Measurements from ENCODE around the gene SIRT3.
"Not testable (repeated sequence)": the region's sequence is repeated elsewhere in the genome, so short reads cannot be mapped to it uniquely, and the experiment has no call there.

SIRT3 gene

DNA sequence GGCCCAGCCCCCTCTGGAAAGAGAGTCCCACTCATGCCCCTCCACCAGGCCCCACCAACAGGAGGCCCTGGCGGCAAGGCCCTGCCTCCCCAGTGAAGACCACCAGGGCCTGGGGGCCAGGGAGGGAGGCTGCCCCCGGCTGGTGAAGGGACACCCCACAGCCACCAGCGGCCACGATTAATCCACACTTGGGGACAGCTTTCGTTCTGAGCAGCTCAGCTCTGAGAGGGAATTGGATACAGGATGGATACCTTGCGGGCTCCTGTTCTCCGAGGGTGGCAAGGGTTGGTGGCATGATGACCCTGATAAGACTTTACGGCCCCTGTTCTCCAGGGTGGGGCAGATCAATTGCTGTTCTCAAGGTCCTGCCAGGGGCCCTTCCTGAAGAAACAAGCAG lies 35.2 kb upstream of the SIRT3 start:
- no peak overlapping the region for H3K23ac ChIP-seq (ENCODE audit: low read length)
- no peaks in the 10 kb centered on the region for H3K9me3 ChIP-seq (ENCODE audit: insufficient read depth, low read depth, low read length)
- H2AK5ac ChIP-seq (ENCODE audit: low read length), result no peak overlapping the region
- H3K79me1 ChIP-seq (ENCODE audit: low read length), result peaks cover 2% of the 10 kb centered on the region
- peaks cover 0 to 2% of the 10 kb centered on the region in 2 experiments for H3K4me1 ChIP-seq (ENCODE audit: control insufficient read depth in 1 of 2, insufficient read depth in 2 of 2, low read length in 2 of 2)
- no peak overlapping the region for H3K4me2 ChIP-seq (ENCODE audit: low read length)
- H2BK5ac ChIP-seq (ENCODE audit: low read depth, low read length, poor library complexity), result no peak overlapping the region
- no peaks in the 10 kb centered on the region for H3K79me2 ChIP-seq (ENCODE audit: control insufficient read depth, insufficient read depth, low read length, poor library complexity)
- peak overlapping the region; percentile 17 for H2AFZ ChIP-seq (ENCODE audit: insufficient read depth, low read length, poor library complexity)
- no peak overlapping the region for H4K12ac ChIP-seq (ENCODE audit: low read depth, low read length)
- H3K27me3 ChIP-seq (ENCODE audit: insufficient read depth, low read length), result no peaks in the 10 kb centered on the region
- no peak overlapping the region for H2BK120ac ChIP-seq (ENCODE audit: insufficient read depth, low read length, poor library complexity)
- no peak for DNase-seq
- H3K4ac ChIP-seq (ENCODE audit: low read depth, low read length), result no peak overlapping the region
- H4K8ac ChIP-seq (ENCODE audit: low read depth, low read length), result peak overlapping the region; percentile 53
- H4K91ac ChIP-seq (ENCODE audit: low read depth, low read length), result peak overlapping the region; percentile 66
- no peak overlapping the region for H3K4me3 ChIP-seq (ENCODE audit: low read depth, low read length)
- H2BK12ac ChIP-seq (ENCODE audit: low read length), result no peak overlapping the region
- H3K36me3 ChIP-seq (ENCODE audit: control insufficient read depth in 1 of 2, insufficient read depth in 2 of 2, low read length in 2 of 2), result no peaks in the 10 kb centered on the region
- H3K18ac ChIP-seq (ENCODE audit: low read length), result no peak overlapping the region
- no peak overlapping the region for H3K9ac ChIP-seq (ENCODE audit: low read length)
- no CpG with 5 or more reads among the region's 8 CpGs for WGBS (ENCODE audit: extremely low coverage, insufficient coverage, insufficient read length)
- peak overlapping the region; percentile 40 for H3K14ac ChIP-seq (ENCODE audit: low read length)
- H3K27ac ChIP-seq (ENCODE audit: low read depth, low read length), result no peak overlapping the region

DNA sequence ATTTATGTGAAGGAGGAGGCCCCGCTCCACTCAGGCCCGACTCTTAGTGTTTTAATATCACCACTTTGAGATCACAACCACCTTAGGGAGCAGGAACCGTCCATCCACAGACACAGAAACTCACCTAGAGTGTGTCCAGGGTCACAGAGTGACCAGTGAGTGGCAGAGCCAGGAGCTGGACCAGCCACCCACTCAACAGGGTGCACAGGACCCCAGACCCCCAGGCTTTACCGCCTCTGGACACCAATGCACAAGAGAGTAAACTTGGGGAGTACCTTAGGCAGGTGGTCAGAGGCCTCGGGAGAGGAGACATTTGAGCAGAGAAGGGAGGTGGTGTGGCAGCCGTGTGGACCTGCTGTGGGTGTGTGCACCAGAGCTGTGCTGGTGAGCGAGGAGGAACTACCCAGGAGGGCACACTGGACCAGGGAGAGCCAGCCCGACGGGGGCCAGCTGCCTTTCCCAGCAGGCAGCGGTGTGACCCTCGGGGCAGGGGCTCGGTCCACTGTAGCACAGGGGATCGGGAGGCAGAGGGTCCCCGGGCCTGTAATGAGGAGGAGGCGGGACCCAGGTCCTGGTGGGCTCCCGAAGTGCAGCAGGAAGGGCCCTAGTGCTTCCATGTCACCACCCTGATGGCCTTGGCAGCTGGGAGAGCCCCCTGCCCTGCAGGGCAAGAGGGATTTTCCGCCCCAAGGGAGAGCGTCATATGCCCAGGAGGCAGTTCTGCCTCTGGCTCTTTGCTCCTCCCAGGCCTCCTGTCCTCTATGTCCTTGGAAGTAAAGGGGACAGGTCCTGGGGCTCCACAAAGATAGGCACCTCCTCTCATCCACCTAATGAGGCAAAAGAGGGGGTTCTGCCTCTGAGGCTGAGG lies 34.5 kb upstream of the SIRT3 start:
- H3K4ac ChIP-seq (ENCODE audit: low read depth, low read length), result no peak overlapping the region
- H4K8ac ChIP-seq (ENCODE audit: low read depth, low read length), result peak overlapping the region; percentile 53
- no peaks in the 10 kb centered on the region for H3K9me3 ChIP-seq (ENCODE audit: insufficient read depth, low read depth, low read length)
- DNase-seq, result peak in 1 of 2 donors; percentile 21
- H3K79me1 ChIP-seq (ENCODE audit: low read length), result peaks cover 2% of the 10 kb centered on the region
- H2BK120ac ChIP-seq (ENCODE audit: insufficient read depth, low read length, poor library complexity), result no peak overlapping the region
- H2BK5ac ChIP-seq (ENCODE audit: low read depth, low read length, poor library complexity), result no peak overlapping the region
- no peak overlapping the region for H2AK5ac ChIP-seq (ENCODE audit: low read length)
- peak overlapping the region; percentile 17 for H2AFZ ChIP-seq (ENCODE audit: insufficient read depth, low read length, poor library complexity)
- WGBS (ENCODE audit: extremely low coverage, insufficient coverage, insufficient read length), result no CpG with 5 or more reads among the region's 18 CpGs
- no peak overlapping the region for H3K4me2 ChIP-seq (ENCODE audit: low read length)
- H3K18ac ChIP-seq (ENCODE audit: low read length), result no peak overlapping the region
- no peak overlapping the region for H2BK12ac ChIP-seq (ENCODE audit: low read length)
- no peak overlapping the region for H4K12ac ChIP-seq (ENCODE audit: low read depth, low read length)
- H3K4me3 ChIP-seq (ENCODE audit: low read depth, low read length), result no peak overlapping the region
- peak overlapping the region; percentile 40 for H3K14ac ChIP-seq (ENCODE audit: low read length)
- H4K91ac ChIP-seq (ENCODE audit: low read depth, low read length), result peak overlapping the region; percentile 66
- H3K27ac ChIP-seq (ENCODE audit: low read depth, low read length), result no peak overlapping the region
- no peaks in the 10 kb centered on the region for H3K27me3 ChIP-seq (ENCODE audit: insufficient read depth, low read length)
- H3K23ac ChIP-seq (ENCODE audit: low read length), result no peak overlapping the region
- H3K9ac ChIP-seq (ENCODE audit: low read length), result peak overlapping the region; percentile 12
- no peaks in the 10 kb centered on the region for H3K79me2 ChIP-seq (ENCODE audit: control insufficient read depth, insufficient read depth, low read length, poor library complexity)
- H3K4me1 ChIP-seq (ENCODE audit: control insufficient read depth in 1 of 2, insufficient read depth in 2 of 2, low read length in 2 of 2), result peaks cover 0 to 2% of the 10 kb centered on the region in 2 experiments
- H3K36me3 ChIP-seq (ENCODE audit: control insufficient read depth in 1 of 2, insufficient read depth in 2 of 2, low read length in 2 of 2), result no peaks in the 10 kb centered on the region

DNA sequence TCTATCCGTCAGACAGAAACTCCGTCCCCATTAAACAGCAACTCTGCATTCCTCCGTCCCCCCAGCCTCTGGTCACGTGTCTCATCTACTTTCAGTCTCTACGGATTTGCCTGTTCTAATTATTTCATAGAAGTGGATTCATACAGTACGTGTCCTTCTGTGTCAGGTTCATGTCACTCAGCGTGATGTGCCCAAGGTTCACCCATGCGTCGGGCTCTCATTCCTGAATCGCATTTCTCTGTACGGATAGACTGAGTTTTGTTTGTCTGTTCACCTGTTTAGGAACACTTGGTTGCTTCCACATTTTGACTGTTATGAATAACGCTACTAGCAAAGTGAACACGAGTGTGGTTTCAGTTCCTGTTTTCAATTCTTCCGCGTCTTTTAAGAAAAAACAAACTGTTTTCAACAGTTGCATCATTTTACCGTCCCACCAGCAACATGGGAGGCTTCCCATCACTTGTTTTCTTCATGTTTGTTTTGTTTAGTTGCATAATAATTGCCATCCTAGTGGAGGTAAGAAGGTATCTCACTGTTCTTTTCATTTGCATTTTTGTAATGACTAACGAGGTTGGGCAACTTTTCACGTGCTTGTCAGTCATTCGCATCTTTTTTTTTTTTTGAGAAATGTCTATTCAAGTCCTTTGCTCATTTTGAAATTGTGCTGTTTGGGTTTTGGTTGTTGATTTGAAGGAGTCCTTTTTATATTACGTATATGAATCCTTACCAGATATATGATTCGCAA lies 33.2 kb upstream of the SIRT3 start:
- H3K27me3 ChIP-seq (ENCODE audit: insufficient read depth, low read length), result no peaks in the 10 kb centered on the region
- H3K4ac ChIP-seq (ENCODE audit: low read depth, low read length), result no peak overlapping the region
- no peak overlapping the region for H4K12ac ChIP-seq (ENCODE audit: low read depth, low read length)
- H3K23ac ChIP-seq (ENCODE audit: low read length), result no peak overlapping the region
- WGBS (ENCODE audit: extremely low coverage, insufficient coverage, insufficient read length), result no CpG with 5 or more reads among the region's 21 CpGs
- no peak overlapping the region for H2BK120ac ChIP-seq (ENCODE audit: insufficient read depth, low read length, poor library complexity)
- no peak overlapping the region for H2BK12ac ChIP-seq (ENCODE audit: low read length)
- peaks cover 2% of the 10 kb centered on the region for H3K79me1 ChIP-seq (ENCODE audit: low read length)
- no peak overlapping the region for H2AFZ ChIP-seq (ENCODE audit: insufficient read depth, low read length, poor library complexity)
- H3K14ac ChIP-seq (ENCODE audit: low read length), result no peak overlapping the region
- H3K9me3 ChIP-seq (ENCODE audit: insufficient read depth, low read depth, low read length), result no peaks in the 10 kb centered on the region
- H2BK5ac ChIP-seq (ENCODE audit: low read depth, low read length, poor library complexity), result no peak overlapping the region
- H4K8ac ChIP-seq (ENCODE audit: low read depth, low read length), result no peak overlapping the region
- H3K4me2 ChIP-seq (ENCODE audit: low read length), result no peak overlapping the region
- no peak overlapping the region for H4K91ac ChIP-seq (ENCODE audit: low read depth, low read length)
- no peaks in the 10 kb centered on the region for H3K36me3 ChIP-seq (ENCODE audit: control insufficient read depth in 1 of 2, insufficient read depth in 2 of 2, low read length in 2 of 2)
- no peak overlapping the region for H2AK5ac ChIP-seq (ENCODE audit: low read length)
- no peak overlapping the region for H3K9ac ChIP-seq (ENCODE audit: low read length)
- H3K4me1 ChIP-seq (ENCODE audit: control insufficient read depth in 1 of 2, insufficient read depth in 2 of 2, low read length in 2 of 2), result peaks cover 0 to 2% of the 10 kb centered on the region in 2 experiments
- no peak overlapping the region for H3K4me3 ChIP-seq (ENCODE audit: low read depth, low read length)
- no peak overlapping the region for H3K27ac ChIP-seq (ENCODE audit: low read depth, low read length)
- no peaks in the 10 kb centered on the region for H3K79me2 ChIP-seq (ENCODE audit: control insufficient read depth, insufficient read depth, low read length, poor library complexity)
- H3K18ac ChIP-seq (ENCODE audit: low read length), result no peak overlapping the region
- DNase-seq, result peak; percentile 58 to 91

DNA sequence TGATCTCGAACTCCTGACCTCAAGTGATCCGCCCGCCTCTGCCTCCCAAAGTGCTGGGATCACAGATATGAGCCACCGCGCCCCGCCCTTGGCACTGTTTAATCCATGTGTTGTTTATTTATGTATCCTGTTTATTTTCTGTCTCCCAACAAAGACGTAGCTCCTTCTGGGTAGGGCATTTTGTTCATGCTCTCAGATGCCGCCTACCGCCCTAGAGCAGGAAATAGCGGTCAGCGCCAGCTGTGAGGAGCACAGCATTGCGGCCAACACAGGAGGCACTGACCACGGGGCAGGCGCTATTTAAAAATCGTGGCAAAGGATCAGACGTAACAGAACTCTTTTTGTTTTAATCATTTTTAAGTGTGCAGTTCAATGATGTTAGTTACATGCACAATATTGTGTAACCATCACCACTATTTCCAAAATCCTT lies 32.6 kb upstream of the SIRT3 start:
- H2BK5ac ChIP-seq (ENCODE audit: low read depth, low read length, poor library complexity); H4K12ac ChIP-seq (ENCODE audit: low read depth, low read length); H4K8ac ChIP-seq (ENCODE audit: low read depth, low read length); H3K14ac ChIP-seq (ENCODE audit: low read length); H3K9me3 ChIP-seq (ENCODE audit: insufficient read depth, low read depth, low read length); H3K27me3 ChIP-seq (ENCODE audit: insufficient read depth, low read length); H4K91ac ChIP-seq (ENCODE audit: low read depth, low read length); H3K4me1 ChIP-seq (ENCODE audit: control insufficient read depth in 1 of 2, insufficient read depth in 2 of 2, low read length in 2 of 2); H3K79me2 ChIP-seq (ENCODE audit: control insufficient read depth, insufficient read depth, low read length, poor library complexity); H3K27ac ChIP-seq (ENCODE audit: low read depth, low read length); H2BK12ac ChIP-seq (ENCODE audit: low read length); H3K18ac ChIP-seq (ENCODE audit: low read length); H3K23ac ChIP-seq (ENCODE audit: low read length); H2BK120ac ChIP-seq (ENCODE audit: insufficient read depth, low read length, poor library complexity); H3K4ac ChIP-seq (ENCODE audit: low read depth, low read length); H2AFZ ChIP-seq (ENCODE audit: insufficient read depth, low read length, poor library complexity); H3K4me2 ChIP-seq (ENCODE audit: low read length); H2AK5ac ChIP-seq (ENCODE audit: low read length); H3K4me3 ChIP-seq (ENCODE audit: low read depth, low read length); H3K36me3 ChIP-seq (ENCODE audit: control insufficient read depth in 1 of 2, insufficient read depth in 2 of 2, low read length in 2 of 2); H3K9ac ChIP-seq (ENCODE audit: low read length); H3K79me1 ChIP-seq (ENCODE audit: low read length): not testable (repeated sequence)
- peak in 1 of 2 donors; percentile 20 for DNase-seq
- no CpG with 5 or more reads among the region's 16 CpGs for WGBS (ENCODE audit: extremely low coverage, insufficient coverage, insufficient read length)
